Islet of Langerhans (tissue), 1 donor: ENCODE measurements around the gene RAB6A.
"Not testable (repeated sequence)": the region's sequence is repeated elsewhere in the genome, so short reads cannot be mapped to it uniquely, and the experiment has no call there.

Experiments used
- FAIRE-seq: peaks from one replicate; lab custom pipeline; 2011; peaks lifted over from hg19 to GRCh38; lab: Jason Lieb, UNC

Gene RAB6A

GRCh38 chr11:73762732-73763131 is 1.9 kb upstream of the RAB6A start:
- no peak for FAIRE-seq

- no peak for FAIRE-seq
Measured at GRCh38 chr11:73761403-73761945, 600 bp upstream of the RAB6A start.

- FAIRE-seq: no peak
Measured at GRCh38 chr11:73760135-73760678, 667 bp downstream of the RAB6A start.

- no peak for FAIRE-seq
Measured at GRCh38 chr11:73759610-73760134, 1.2 kb downstream of the RAB6A start.

DNA sequence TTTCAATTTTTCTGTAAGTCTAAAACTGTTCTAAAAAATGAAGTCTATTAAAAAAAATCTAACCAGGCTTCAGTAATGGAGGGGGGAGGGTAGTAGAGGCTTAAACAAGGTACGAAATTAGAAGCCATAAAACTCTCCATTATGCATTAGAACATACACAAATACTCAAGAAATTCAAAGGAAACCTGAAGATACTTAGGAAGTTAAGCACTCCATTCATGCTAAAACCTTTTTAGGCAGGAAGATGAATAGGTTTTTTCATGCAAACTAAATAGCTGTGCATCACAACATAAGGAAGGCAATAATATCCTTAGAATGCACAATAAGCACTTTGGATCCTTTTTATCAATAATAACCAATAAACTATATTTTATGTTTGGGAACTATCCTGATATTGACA is 2.4 kb downstream of the RAB6A start:
- FAIRE-seq: no peak

DNA sequence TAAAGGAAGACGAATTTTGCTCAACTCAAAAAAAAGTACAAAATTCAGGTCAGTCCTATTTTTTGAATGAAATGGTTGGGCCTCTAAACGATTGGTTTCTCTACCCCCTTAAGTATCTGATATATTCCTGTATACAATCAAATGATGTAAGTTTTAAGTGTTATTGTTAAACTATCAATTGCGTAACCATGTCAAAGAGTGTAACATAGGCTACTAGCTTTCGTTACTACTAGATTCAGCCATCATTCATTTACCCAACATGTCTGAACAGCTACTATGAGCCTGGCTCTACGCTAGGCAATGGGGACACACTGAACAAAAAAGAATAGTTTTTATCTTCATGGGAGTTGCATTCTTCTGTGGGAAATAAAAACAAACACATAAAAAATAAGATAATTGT is 3.3 kb downstream of the RAB6A start:
- no peak for FAIRE-seq

GRCh38 chr11:73755670-73756069 is 5.2 kb downstream of the RAB6A start:
- no peak for FAIRE-seq

GRCh38 chr11:73753938-73754337 is 6.9 kb downstream of the RAB6A start:
- no peak for FAIRE-seq

DNA sequence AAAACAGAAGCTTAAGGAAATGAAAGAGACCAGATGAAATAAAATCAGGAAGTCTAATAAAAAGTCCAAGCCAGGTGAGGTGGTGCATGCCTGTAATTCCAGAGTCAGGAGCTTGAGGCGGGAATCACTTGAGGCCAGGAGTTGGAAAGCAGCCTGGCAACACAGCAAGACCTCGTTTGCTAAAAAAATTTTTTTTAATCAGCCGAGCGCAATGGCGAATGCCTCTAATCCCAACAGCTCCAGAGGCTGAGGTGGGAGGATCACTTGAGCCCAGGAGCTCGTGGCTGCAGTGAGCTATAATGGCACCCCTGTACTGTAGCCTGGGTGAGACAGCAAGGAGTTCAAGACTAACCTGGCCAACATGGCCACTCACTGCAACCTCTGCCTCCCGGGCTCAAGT is 8.0 kb downstream of the RAB6A start:
- no peak for FAIRE-seq

DNA sequence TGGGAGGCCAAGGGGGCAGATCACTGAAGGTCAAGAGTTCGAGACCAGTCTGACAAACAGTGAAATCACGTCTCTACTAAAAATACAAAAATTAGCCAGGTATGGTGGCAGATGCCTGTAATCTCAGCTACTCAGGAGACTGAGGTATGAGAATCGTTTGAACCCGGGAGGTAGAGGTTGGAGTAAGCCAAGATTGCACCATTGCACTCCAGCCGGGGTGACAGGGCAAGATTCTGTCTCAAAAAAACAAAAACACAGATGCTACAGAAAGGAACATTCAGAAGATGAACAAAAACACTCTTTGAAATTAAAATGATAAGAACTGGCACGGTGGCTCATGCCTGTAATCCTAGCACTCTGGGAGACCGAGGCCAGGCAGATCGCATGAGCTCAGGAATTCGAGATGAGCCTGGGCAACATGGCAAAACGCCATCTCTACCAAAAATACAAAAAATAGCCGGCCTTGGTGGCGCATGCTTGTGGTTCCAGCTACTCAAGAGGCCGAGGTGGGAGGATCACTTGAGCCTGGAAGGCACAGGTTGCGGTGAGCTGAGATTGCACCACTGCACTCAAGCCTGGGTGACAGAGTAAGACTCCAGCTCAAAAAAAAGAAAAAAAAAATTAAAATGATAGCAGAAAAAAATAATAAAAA is 8.5 kb downstream of the RAB6A start:
- no peak for FAIRE-seq

DNA sequence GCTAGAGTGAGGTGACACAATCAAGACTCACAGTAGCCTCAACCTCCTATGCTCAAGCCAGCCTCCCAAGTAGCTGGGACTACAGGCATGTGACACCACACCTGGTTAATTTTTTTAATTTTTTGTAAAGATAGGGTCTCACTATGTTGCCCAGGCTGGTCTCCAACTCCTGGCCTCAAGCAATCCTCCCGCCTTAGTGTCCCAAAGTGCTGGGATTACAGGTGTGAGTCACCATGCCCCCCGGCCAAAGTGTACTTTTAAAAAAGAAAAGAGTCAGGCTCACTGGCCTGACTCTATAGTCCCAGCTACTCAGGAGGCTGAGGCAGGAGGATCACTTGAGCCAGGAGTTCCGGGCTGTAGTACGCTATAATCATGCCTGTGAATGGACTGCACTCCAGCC is 10.0 kb downstream of the RAB6A start:
- not testable (repeated sequence) for FAIRE-seq

DNA sequence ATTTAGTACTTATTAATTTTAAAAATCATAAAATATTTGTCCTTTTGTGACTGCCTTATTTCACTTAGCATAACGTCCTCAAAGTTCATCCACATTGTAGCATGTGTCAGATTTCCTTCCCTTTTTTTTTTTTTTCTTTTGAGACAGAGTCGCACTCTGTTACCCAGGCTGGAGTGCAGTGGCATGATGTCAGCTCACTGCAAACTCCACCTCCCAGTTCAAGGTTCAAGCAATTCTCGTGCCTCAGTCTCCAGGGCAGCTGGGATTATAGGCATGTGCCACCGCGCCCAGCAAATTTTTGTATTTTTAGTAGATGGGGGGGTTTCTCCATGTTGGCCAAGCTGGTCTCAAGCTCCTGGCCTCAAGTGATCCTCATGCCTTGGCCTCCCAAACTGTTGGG is 10.6 kb downstream of the RAB6A start:
- no peak for FAIRE-seq

DNA sequence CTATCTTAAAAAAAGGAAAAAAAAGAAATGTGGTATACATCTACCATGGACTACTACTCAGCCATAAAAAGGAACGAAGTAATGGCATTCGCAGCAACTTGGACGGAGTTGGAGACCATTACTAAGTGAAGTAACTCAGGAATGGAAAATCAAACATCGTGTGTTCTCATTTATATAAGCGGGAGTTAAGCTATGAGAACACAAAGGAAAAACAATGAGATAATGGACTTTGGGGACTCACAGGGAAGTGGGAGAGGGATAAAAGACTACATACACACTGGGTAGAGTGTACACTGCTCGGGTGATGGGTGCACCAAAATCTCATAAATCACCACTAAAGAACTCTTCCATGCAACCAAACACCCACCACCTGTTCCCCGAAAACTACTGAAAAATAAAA is 11.8 kb downstream of the RAB6A start:
- no peak for FAIRE-seq

DNA sequence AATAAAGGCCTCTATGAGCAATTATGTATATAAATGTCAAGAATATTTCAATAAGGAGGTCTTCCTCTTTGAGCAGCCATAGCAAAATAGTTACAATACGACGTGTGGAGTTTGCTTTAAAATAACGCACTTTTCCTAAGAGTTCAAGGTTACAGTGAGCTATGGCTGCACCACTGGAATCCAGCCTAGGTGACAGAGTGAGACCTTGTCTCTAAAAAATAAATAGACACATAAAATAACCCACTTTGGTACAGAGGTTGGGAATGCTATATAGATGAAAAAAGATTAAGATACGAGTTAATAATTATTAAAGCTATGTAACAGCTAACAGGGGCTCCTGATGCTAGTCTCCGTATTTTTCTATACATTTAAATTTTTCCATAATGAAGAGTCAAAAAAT is 12.6 kb downstream of the RAB6A start:
- FAIRE-seq: no peak

DNA sequence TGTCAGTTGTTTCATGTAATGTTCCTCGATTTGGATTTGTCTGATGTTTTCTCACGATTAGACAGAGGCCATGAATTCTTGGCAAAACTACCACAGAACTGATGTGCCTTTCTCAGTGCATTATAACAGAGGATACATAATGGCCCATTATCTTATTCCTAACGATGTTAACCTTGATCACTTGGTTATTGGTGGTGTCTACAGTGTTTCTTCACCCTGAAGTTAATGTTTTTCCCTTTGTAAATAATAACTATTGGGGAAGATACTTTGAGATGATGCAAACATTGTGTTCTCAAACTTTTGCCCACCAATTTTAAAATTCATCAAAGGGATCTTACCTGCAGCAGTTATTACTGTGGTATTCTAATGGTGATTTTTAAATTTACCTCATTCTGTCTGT is 13.1 kb downstream of the RAB6A start:
- FAIRE-seq: no peak

DNA sequence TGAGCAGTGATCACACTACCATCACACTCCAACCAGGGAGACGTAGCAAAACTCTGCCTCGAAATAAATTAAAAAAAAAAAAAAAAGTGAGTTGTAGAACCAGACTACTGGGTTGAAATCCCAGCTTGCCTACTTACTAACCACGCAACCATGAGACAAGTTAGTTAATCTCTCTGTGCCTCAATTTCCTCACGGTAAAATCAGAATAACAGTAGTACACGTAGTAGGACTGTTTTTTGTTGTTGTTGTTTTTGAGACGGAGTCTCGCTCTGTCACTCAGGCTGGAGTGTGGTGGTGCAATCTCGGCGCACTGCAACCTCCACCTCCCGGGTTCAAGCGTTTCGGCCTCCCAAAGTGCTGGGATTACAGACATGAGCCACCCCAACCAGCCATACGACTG is 14.2 kb downstream of the RAB6A start:
- FAIRE-seq: no peak

- no peak for FAIRE-seq
Measured at GRCh38 chr11:73743045-73743444, 17.8 kb downstream of the RAB6A start.

- not testable (repeated sequence) for FAIRE-seq
Measured at GRCh38 chr11:73735959-73736358, 24.9 kb downstream of the RAB6A start.

DNA sequence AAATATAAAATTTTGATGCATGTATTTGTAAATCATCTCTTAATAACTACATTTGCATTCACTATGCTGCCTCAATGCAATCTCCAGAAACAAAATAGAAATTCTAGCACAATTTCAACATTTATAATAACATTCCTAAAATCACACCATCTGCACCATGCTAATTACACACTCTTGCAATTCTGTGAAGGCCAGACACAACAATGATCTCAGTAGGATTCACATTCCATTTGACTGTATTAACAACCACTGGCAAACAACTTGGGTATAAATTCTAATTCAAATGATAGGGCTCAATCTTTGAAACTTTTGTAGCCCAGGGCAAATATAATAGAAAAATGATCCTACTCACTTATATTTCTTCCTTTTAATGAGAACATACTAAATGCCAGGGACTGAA is 25.9 kb downstream of the RAB6A start:
- no peak for FAIRE-seq

DNA sequence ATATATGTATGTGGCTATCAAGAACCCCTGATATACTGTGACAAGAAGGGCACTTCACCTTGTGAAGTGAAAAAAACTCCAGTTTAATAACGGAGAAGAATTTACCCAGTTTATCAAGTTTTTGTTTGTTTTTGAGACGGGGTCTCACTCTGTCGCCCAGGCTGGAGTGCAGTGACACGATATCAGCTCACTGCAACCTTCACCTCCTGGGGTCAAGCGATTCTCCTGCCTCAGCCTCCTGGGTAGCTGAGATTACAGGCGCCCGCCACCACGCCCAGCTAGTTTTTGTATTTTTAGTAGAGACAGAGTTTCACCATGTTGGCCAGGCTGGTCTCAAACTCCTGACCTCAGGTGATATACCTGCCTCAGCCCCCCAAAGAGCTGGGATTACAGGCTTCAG is 26.9 kb downstream of the RAB6A start:
- not testable (repeated sequence) for FAIRE-seq

- FAIRE-seq: not testable (repeated sequence)
Measured at GRCh38 chr11:73732936-73733335, 27.9 kb downstream of the RAB6A start.

DNA sequence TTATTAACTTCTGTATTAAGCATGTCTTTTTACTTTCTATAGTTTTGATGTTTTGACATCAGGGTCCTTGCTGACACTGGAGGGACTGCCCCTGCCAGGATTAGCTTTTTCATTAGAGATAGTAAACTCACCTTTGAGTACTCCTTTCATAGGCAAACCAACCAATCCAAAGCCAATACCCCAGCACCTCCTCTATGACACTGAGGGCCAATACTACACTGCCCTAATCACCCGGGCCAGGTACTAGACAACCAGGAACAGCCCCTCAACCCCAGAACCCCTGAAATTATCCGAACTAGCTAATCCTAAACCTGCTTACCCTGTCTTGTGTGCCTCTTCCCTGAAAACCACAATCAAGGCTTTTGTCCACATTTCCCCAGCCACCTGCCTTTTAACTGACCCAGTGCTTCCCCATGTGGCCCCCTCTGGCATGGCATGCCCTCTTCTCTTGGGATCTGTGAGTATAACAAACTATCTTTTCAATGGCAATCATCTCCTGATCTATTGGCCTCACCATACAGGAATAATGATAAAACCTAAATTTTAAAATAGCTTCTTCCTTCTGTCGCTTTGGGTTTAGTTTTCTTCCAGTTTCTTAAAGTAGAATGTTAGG is 31.2 kb downstream of the RAB6A start:
- no peak for FAIRE-seq

GRCh38 chr11:73728000-73728399 is 32.9 kb downstream of the RAB6A start:
- no peak for FAIRE-seq

GRCh38 chr11:73726825-73727224 is 34.0 kb downstream of the RAB6A start:
- FAIRE-seq: no peak
